Lower leg skin (tissue), 4 donors: ENCODE measurements around the gene PIEZO2. TPM values are rescaled to one million over a fixed set of nuclear protein-coding genes. Genes with fewer than 3 reads are reported as not detected.

Source experiments
- DNase-seq, 2 donors: peaks; one replicate each; pipeline ENCODE4 v3.0.0-alpha.2; 2019; ENCODE audit warnings: low spot score in 2 of 2
- H3K4me3 ChIP-seq: fragments of 200-600 bp; sonication (generic); 2 replicates; pipeline ENCODE4 v1.5.1; 2017; ENCODE audit warnings: mild to moderate bottlenecking, low read depth; ENCODE audit not compliant: poor library complexity, severe bottlenecking
- CTCF ChIP-seq, 3 donors: fragments of 450-650 bp; IDR thresholded peaks; one replicate each; pipeline ENCODE4 v1.5.1; 2016; ENCODE audit warnings: antibody characterized with exemption in 3 of 3, mild to moderate bottlenecking in 3 of 3, moderate library complexity in 2 of 3
- POLR2A ChIP-seq, 2 donors: fragments of 450-650 bp; IDR thresholded peaks; one replicate each; pipeline ENCODE4 v1.6.1; 2016 to 2017; ENCODE audit warnings: antibody characterized with exemption in 2 of 2, mild to moderate bottlenecking in 1 of 2, moderate library complexity in 1 of 2
- WGBS, 2 donors: methylation state at CpG; one replicate each; pipeline ENCODE4 v1.1.5; 2018; 5-methylcytosine and 5-hydroxymethylcytosine counted together
- intact Hi-C: fragments of 100-400 bp; cut with DNase I; formaldehyde crosslinking; loops from one replicate; pipeline ENCODE4 v1.15.0; 2023; ENCODE audit warnings: low total_unique reads
- total RNA-seq, 4 donors: library from RNA; depleted of rRNA; stranded (reverse); fragments of >200 nt; gene quantifications; one replicate each; pipeline ENCODE4 v1.1.0, GENCODE V29; 2016

PIEZO2 gene
- total RNA-seq, 4 donors from 2014 or later, result 0.30 to 1.8 (median 0.64) TPM

- intact Hi-C loops, result no loop called here
- WGBS, 2 donors, result 61 to 66% methylated on average over 2 of the region's 2 CpGs
Observed at GRCh38 chr18:11114653-11115052, 34.7 kb downstream of the PIEZO2 start.

GRCh38 chr18:11113937-11114336 is 35.4 kb downstream of the PIEZO2 start:
- intact Hi-C loops, result no loop called here
- H3K4me3 ChIP-seq, result no peak overlapping the region
- 85 to 86% methylated on average over 2 of the region's 2 CpGs for WGBS, 2 donors
- no peak for TF ChIP-seq POLR2A (IDR thresholded peaks at IDR 0.05)
- no peak for TF ChIP-seq CTCF (IDR thresholded peaks at IDR 0.05)
- DNase-seq, result no peak

More at GRCh38 chr18:11114653-11115052, 34.7 kb downstream of the PIEZO2 start:
- TF ChIP-seq CTCF (IDR thresholded peaks at IDR 0.05), result no peak
- no peak for TF ChIP-seq POLR2A (IDR thresholded peaks at IDR 0.05)
- no peak overlapping the region for H3K4me3 ChIP-seq
- no peak for DNase-seq

GRCh38 chr18:11113046-11113548 is 36.3 kb downstream of the PIEZO2 start:
- DNase-seq, result no peak
- intact Hi-C loops, result no loop called here
- no peak overlapping the region for H3K4me3 ChIP-seq
- TF ChIP-seq POLR2A (IDR thresholded peaks at IDR 0.05) (no peak), CTCF (IDR thresholded peaks at IDR 0.05) (no peak)
- 93 to 96% methylated on average over 4 of the region's 4 CpGs for WGBS, 2 donors

- 89 to 97% methylated on average over 3 of the region's 3 CpGs for WGBS, 2 donors
- DNase-seq, result no peak
- TF ChIP-seq POLR2A (IDR thresholded peaks at IDR 0.05), result no peak
- TF ChIP-seq CTCF (IDR thresholded peaks at IDR 0.05), result no peak
- H3K4me3 ChIP-seq, result no peak overlapping the region
- intact Hi-C loops, result no loop called here
Observed at GRCh38 chr18:11112286-11112685, 37.1 kb downstream of the PIEZO2 start.

- 94 to 96% methylated on average over 14 to 16 of the region's 16 CpGs for WGBS, 2 donors
- intact Hi-C loops, result no loop called here
- no peak overlapping the region for H3K4me3 ChIP-seq
- no peak for DNase-seq
- no peak for TF ChIP-seq POLR2A (IDR thresholded peaks at IDR 0.05)
Observed at GRCh38 chr18:11110509-11110908, 38.9 kb downstream of the PIEZO2 start.

- 45 to 75% methylated on average over 3 of the region's 3 CpGs for WGBS, 2 donors
- no peak for DNase-seq
- no peak for TF ChIP-seq POLR2A (IDR thresholded peaks at IDR 0.05)
- TF ChIP-seq CTCF (IDR thresholded peaks at IDR 0.05), result no peak
- intact Hi-C loops, result loop anchor here (5.0 kb wide), 1 partner anchor 1852 kb away; no protein-coding TSS in a partner anchor
- H3K4me3 ChIP-seq, result no peak overlapping the region
Observed at GRCh38 chr18:11108947-11109346, 40.4 kb downstream of the PIEZO2 start.
